GM12891 (cell line): ENCODE data around the gene KRT73.
"Not testable (repeated sequence)": the region's sequence is repeated elsewhere in the genome, so short reads cannot be mapped to it uniquely, and the experiment has no call there.

Experiments used
- DNase-seq: peaks from one replicate; pipeline ENCODE4 v3.0.0; 2011; ENCODE audit warnings: low spot score; ENCODE audit not compliant: insufficient read length
- FAIRE-seq: peaks from 2 replicates; lab custom pipeline; 2011; peaks lifted over from hg19 to GRCh38; lab: Jason Lieb, UNC
- PAX5 ChIP-seq: IDR thresholded peaks from 2 replicates; pipeline ENCODE4 v1.6.1; 2011; ENCODE audit warnings: low read length, moderate library complexity, mild to moderate bottlenecking; ENCODE audit not compliant: insufficient read depth, severe bottlenecking
- POLR2A ChIP-seq: IDR thresholded peaks from 2 replicates; pipeline ENCODE4 v1.6.1; 2011; ENCODE audit warnings: low read depth, low read length, control low read depth
- POLR2AphosphoS5 ChIP-seq: IDR thresholded peaks from 2 replicates; pipeline ENCODE4 v1.6.1; 2011; ENCODE audit warnings: low read depth, low read length, control low read depth
- POU2F2 ChIP-seq: IDR thresholded peaks from 2 replicates; pipeline ENCODE4 v1.6.1; 2011; ENCODE audit warnings: low read depth, mild to moderate bottlenecking, control low read depth, low read length, moderate library complexity
- SPI1 ChIP-seq: IDR thresholded peaks from 2 replicates; pipeline ENCODE4 v1.6.1; 2011; ENCODE audit warnings: low read depth, low read length, control low read depth
- TAF1 ChIP-seq: IDR thresholded peaks from 2 replicates; pipeline ENCODE4 v1.6.1; 2011; ENCODE audit warnings: low read depth, low read length, control low read depth

KRT73 gene

GRCh38 chr12:52606581-52607218, 11.7 kb downstream of the KRT73 start:
- no peak for FAIRE-seq
- no peak for DNase-seq

GRCh38 chr12:52606096-52606495, 12.3 kb downstream of the KRT73 start:
- TF ChIP-seq SPI1 = no peak

More at GRCh38 chr12:52606581-52607218, 11.7 kb downstream of the KRT73 start:
- TF ChIP-seq SPI1 (no peak), POLR2AphosphoS5 (no peak), POLR2A (no peak), PAX5 (no peak), POU2F2 (no peak), TAF1 (no peak)

GRCh38 chr12:52605542-52605941, 12.8 kb downstream of the KRT73 start:
- DNase-seq = no peak
- FAIRE-seq = no peak
- TF ChIP-seq PAX5 = no peak
- TF ChIP-seq TAF1 = no peak
- no peak for TF ChIP-seq POLR2AphosphoS5

More at GRCh38 chr12:52606096-52606495, 12.3 kb downstream of the KRT73 start:
- FAIRE-seq (no peak), DNase-seq (no peak)

GRCh38 chr12:52604859-52605258, 13.5 kb downstream of the KRT73 start:
- DNase-seq (no peak), FAIRE-seq (peak; percentile 5)
- no peak for TF ChIP-seq POLR2A
- no peak for TF ChIP-seq PAX5
- TF ChIP-seq SPI1 = no peak
- no peak for TF ChIP-seq POLR2AphosphoS5
- TF ChIP-seq TAF1 = no peak
- TF ChIP-seq POU2F2 = no peak

GRCh38 chr12:52603314-52603713, 15.0 kb downstream of the KRT73 start:
- TF ChIP-seq SPI1 = no peak
- no peak for TF ChIP-seq POLR2AphosphoS5
- no peak for FAIRE-seq
- DNase-seq = no peak

GRCh38 chr12:52602552-52602951, 15.8 kb downstream of the KRT73 start:
- TF ChIP-seq TAF1 (no peak), SPI1 (no peak), POLR2AphosphoS5 (no peak), PAX5 (no peak)
- DNase-seq (no peak), FAIRE-seq (no peak)

GRCh38 chr12:52601671-52602070, 16.7 kb downstream of the KRT73 start:
- DNase-seq = no peak
- FAIRE-seq = no peak
- no peak for TF ChIP-seq POU2F2
- no peak for TF ChIP-seq SPI1
- TF ChIP-seq PAX5 = no peak
- TF ChIP-seq POLR2A = no peak
- no peak for TF ChIP-seq POLR2AphosphoS5
- TF ChIP-seq TAF1 = no peak

GRCh38 chr12:52600941-52601481, 17.3 kb downstream of the KRT73 start, which contains the start of gene KRT72:
KRT72 (minus strand) TSS chr12:52601463; CDS start chr12:52601452, 11 bp downstream.
- FAIRE-seq (no peak), DNase-seq (no peak)
- TF ChIP-seq TAF1 (no peak), POU2F2 (no peak), POLR2A (no peak), POLR2AphosphoS5 (no peak)

GRCh38 chr12:52600475-52600874, 17.9 kb downstream of the KRT73 start:
- DNase-seq (no peak), FAIRE-seq (no peak)
- no peak for TF ChIP-seq SPI1
- TF ChIP-seq PAX5 = no peak
- no peak for TF ChIP-seq POLR2AphosphoS5
- TF ChIP-seq POLR2A = no peak

GRCh38 chr12:52600071-52600470, 18.3 kb downstream of the KRT73 start:
- DNase-seq (no peak), FAIRE-seq (no peak)
- TF ChIP-seq POU2F2 (no peak), PAX5 (no peak), POLR2AphosphoS5 (no peak), SPI1 (no peak)

- FAIRE-seq (no peak), DNase-seq (no peak)
- TF ChIP-seq POLR2AphosphoS5 (no peak), POLR2A (no peak), POU2F2 (no peak), PAX5 (no peak), TAF1 (no peak), SPI1 (no peak)
These were observed 19.4 kb downstream of the KRT73 start for GRCh38 chr12:52598966-52599365.

- not testable (repeated sequence) for FAIRE-seq, DNase-seq
These were observed 24.1 kb downstream of the KRT73 start for GRCh38 chr12:52594237-52594636.
